ENCODE measurements around the gene ZNF423.

GRCh38 chr16:49855280-49855821 is 561 bp downstream of the ZNF423 start:
- TF ChIP-seq EZH2 (IDR thresholded peaks at IDR 0.05; ENCODE audit: low read depth, unreplicated experiment) (no peak), CTCF (conservative IDR thresholded peaks at IDR 0.05; ENCODE audit: low read depth in 2 of 2) (no peak), ZNF114 (CRISPR knock-in tag; IDR thresholded peaks at IDR 0.05) (no peak), REST (IDR thresholded peaks at IDR 0.05; ENCODE audit: unreplicated experiment) (no peak), NANOG (IDR thresholded peaks at IDR 0.05; ENCODE audit: borderline replicate concordance) (no peak), CREB1 (CRISPR knock-in tag; IDR thresholded peaks at IDR 0.05; ENCODE audit: low read depth) (no peak), POLR2AphosphoS5 (IDR thresholded peaks at IDR 0.05; ENCODE audit: low read depth) (peak; percentile 61), EZH2phosphoT487 (IDR thresholded peaks at IDR 0.05; ENCODE audit: unreplicated experiment) (no peak), JUNB (IDR thresholded peaks at IDR 0.05; ENCODE audit: unreplicated experiment) (no peak), STAT1 (IDR thresholded peaks at IDR 0.05; ENCODE audit: unreplicated experiment) (no peak), ETS1 (IDR thresholded peaks at IDR 0.05) (no peak)
